Right lung (tissue), 5 donors: ENCODE measurements around the gene FRMD6. TPM values are rescaled to one million over a fixed set of nuclear protein-coding genes. Genes with fewer than 3 reads are reported as not detected.
"Not testable (repeated sequence)": the region's sequence is repeated elsewhere in the genome, so short reads cannot be mapped to it uniquely, and the experiment has no call there.

Experiments
- DNase-seq, 2 donors: peaks; one replicate each; pipeline ENCODE4 v3.0.0-alpha.2; 2013
- polyA plus RNA-seq, 5 donors: library from polyadenylated mRNA; unstranded; fragments of 120-200 nt; gene quantifications; one replicate each; pipeline versions ENCODE4 v1.2.1 to v1.2.3, GENCODE V29; 2013; ENCODE audit warnings: inconsistent platforms in 1 of 5, low replicate concordance in 1 of 5; ENCODE audit not compliant: insufficient read length in 5 of 5, insufficient read depth in 1 of 5

Gene FRMD6
- polyA plus RNA-seq, 5 donors = 21.1 to 36.2 (median 30.1) TPM

DNA sequence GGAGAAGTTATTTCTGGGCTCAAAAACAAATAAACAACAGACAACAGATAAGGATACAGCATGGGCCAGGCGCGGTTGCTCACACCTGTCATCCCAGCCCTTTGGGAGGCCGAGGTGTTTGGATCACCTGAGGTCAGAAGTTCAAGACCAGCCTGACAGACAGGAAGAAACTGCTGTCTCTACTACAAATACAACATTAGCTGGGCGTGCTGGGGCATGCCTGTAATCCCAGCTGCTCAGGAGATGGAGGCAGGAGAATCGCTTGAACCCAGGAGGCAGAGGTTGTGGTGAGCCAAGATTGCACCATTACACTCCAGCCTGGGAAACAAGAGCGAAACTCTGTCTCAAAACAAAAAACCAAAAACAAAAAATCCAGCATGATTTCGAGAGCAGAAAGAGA, 117.6 kb downstream of the FRMD6 start:
- DNase-seq = not testable (repeated sequence)

DNA sequence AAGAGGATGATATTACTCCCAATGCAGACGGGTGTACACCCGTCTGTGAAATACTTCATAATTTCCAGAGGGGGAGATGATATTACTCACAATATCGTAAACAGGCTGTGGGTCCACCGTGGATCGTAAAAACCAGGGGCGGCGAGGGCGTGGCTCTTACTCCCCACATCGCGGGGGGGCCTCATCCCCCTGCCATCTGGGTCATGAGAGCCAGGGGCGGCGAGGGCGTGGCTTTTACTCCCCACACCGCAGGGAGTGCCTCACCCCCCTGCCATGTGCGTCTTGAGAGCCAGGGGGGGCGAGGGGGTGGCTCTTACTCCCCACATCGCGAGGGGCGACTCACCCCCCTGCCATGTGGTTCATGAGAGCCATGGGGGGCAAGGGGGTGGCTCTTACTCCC, 122.5 kb downstream of the FRMD6 start:
- no peak for DNase-seq

DNA sequence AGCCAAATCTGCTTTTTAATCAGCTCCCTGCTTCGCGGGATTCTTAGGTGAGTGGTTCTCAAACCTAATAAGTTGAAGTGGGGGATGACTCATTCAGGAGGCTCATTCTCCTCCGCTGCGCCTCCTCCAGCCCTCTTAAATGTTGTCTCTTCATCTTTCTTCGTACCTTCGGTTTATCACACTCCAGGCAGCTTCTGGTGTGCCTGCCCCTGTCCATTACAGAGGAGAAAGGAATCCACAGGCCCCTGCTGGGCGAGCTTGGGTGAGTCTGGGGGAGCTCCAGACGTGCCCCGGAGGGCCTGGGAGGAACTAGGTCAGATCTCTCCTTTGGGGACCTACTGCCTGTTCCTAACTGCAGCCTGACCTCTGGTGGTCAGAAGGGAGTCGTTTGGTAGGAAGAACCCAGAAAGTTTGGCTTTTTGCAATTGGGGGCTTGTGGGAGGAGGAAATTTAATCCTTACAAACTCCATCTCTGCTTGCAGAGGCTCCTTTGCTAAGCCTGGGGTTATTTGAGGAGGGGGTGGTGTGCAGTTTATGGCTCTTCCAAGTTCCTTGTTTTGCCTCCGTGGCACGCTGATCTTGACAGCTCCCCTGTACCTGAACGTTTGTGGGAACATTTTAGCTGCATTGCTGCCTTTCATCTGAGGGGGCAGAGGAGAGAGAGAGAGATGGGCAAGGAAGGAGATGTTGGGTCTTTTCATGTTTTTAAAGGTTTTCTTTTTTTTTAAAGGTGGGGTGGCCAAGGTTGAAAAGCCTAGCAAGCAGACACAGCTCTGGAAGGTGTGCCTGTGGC, 124.6 kb downstream of the FRMD6 start:
- DNase-seq = peak; percentile 40 to 52

DNA sequence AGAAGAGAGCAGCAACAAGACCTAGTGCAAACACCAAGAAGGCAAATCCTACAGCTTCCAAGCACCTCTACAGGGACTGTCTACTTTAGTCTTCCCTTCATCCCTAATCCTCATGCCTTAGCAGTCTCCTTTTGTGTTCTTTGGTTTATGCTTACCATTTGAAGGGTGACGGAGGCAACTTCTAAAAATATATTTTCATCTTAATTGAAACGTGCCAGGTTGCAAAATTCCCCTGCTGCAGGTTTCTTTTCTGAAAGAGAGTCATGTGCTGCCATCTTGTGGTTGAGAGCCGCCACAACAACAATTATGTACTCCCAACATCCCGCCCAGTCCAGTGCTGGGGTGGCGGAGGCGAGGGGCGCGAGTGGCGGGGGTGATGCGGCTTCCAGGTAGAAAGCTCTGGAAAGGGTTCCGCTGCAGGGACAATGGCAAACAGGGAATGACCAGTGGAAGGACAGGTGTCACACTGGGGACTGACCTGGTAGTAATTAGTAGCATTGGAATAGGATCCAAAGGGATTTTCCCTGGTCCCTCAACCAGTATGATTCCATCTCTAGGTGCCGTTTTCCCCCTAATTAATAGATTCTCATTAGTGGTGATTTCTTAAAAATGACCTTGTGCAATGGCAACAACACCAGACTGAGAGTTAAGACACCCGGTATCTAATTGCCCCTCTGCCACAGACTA, 128.4 kb downstream of the FRMD6 start:
- peak in 1 of 2 donors; percentile 58 for DNase-seq

Other genes with a start within 250 kb of the FRMD6 start
- gene GNG2, start 208.7 kb downstream of the FRMD6 start, polyA plus RNA-seq = 100 to 1,000 TPM in 1 of 5 donors, 10 to 100 TPM in 4; 67.5 to 101 (median 98.3) TPM